Thyroid gland (tissue), 4 donors: ENCODE results near the gene MAPKAPK5. TPM values are rescaled to one million over a fixed set of nuclear protein-coding genes. Genes with fewer than 3 reads are reported as not detected.
"Not testable (repeated sequence)": the region's sequence is repeated elsewhere in the genome, so short reads cannot be mapped to it uniquely, and the experiment has no call there.

ENCODE experiments used
- DNase-seq, 2 donors: peaks; one replicate each; pipeline ENCODE4 v3.0.0-alpha.2; 2019
- H3K27ac ChIP-seq, 3 donors: fragments of 200-600 bp; sonication (generic); 1 replicate in 2 of 3; 2 replicates in 1 of 3; pipeline ENCODE4 v1.5.1; 2016 to 2019; ENCODE audit warnings: mild to moderate bottlenecking in 1 of 3, moderate library complexity in 1 of 3
- H3K27me3 ChIP-seq: fragments of 200-600 bp; sonication (generic); one replicate; pipeline ENCODE4 v1.5.1; 2019
- H3K36me3 ChIP-seq, 2 donors: fragments of 200-600 bp; sonication (generic); one replicate each; pipeline ENCODE4 v1.5.1; 2016 to 2019
- H3K4me1 ChIP-seq, 2 donors: fragments of 200-600 bp; sonication (generic); one replicate each; pipeline ENCODE4 v1.5.1; 2017 to 2019
- H3K4me3 ChIP-seq, 3 donors: fragments of 200-600 bp; sonication (generic); replicated peaks in 1 of 3; 1 replicate in 2 of 3; 2 replicates in 1 of 3; pipeline ENCODE4 v1.5.1; 2016; ENCODE audit warnings: mild to moderate bottlenecking in 1 of 3
- H3K9me3 ChIP-seq: fragments of 200-600 bp; sonication (generic); one replicate; pipeline ENCODE4 v1.5.1; 2017
- POLR2A ChIP-seq, 2 donors: fragments of 450-650 bp; IDR thresholded peaks; one replicate each; pipeline ENCODE4 v1.6.1; 2017; ENCODE audit warnings: antibody characterized with exemption in 2 of 2, mild to moderate bottlenecking in 2 of 2, moderate library complexity in 1 of 2
- WGBS, 2 donors: methylation state at CpG; one replicate each; pipeline ENCODE4 v1.1.5; 2017; 5-methylcytosine and 5-hydroxymethylcytosine counted together
- intact Hi-C: fragments of 100-400 bp; cut with DNase I; formaldehyde crosslinking; loops from one replicate; pipeline ENCODE4 v1.15.1; 2023
- total RNA-seq, 4 donors: library from RNA; depleted of rRNA; stranded (reverse); fragments of >200 nt; gene quantifications; one replicate each; pipeline ENCODE4 v1.2.3, GENCODE V29; 2016
- TF ChIP-seq, protein P1 (sequence below), 6 experiments: fragments of 200-600 bp in 3 of 6; fragments of 450-650 bp in 3 of 6; sonication (generic) in 3 of 6; IDR thresholded peaks; one replicate each; pipeline ENCODE4 v1.5.1; 2016 to 2019; ENCODE audit warnings: antibody characterized with exemption in 6 of 6, mild to moderate bottlenecking in 2 of 6, inconsistent platforms in 1 of 6, moderate library complexity in 1 of 6

The MAPKAPK5 gene
- total RNA-seq, 4 donors from 2014 or later = 54.3 to 81.6 (median 60.0) TPM

GRCh38 chr12:111803851-111804250, 38.2 kb upstream of the MAPKAPK5 start:
- TF ChIP-seq, protein P1, sequence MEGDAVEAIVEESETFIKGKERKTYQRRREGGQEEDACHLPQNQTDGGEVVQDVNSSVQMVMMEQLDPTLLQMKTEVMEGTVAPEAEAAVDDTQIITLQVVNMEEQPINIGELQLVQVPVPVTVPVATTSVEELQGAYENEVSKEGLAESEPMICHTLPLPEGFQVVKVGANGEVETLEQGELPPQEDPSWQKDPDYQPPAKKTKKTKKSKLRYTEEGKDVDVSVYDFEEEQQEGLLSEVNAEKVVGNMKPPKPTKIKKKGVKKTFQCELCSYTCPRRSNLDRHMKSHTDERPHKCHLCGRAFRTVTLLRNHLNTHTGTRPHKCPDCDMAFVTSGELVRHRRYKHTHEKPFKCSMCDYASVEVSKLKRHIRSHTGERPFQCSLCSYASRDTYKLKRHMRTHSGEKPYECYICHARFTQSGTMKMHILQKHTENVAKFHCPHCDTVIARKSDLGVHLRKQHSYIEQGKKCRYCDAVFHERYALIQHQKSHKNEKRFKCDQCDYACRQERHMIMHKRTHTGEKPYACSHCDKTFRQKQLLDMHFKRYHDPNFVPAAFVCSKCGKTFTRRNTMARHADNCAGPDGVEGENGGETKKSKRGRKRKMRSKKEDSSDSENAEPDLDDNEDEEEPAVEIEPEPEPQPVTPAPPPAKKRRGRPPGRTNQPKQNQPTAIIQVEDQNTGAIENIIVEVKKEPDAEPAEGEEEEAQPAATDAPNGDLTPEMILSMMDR (IDR thresholded peaks at IDR 0.05) = no peak
- TF ChIP-seq POLR2A (IDR thresholded peaks at IDR 0.05) = no peak
- no peak for DNase-seq
- Histone ChIP-seq H3K9me3 (no peaks in the 10 kb centered on the region), H3K27ac (no peak overlapping the region), H3K36me3 (peaks cover 37 to 39% of the 10 kb centered on the region in 2 donors), H3K4me3 (no peak overlapping the region), H3K4me1 (no peaks in the 10 kb centered on the region), H3K27me3 (no peaks in the 10 kb centered on the region)
- intact Hi-C loops = no loop called here
- 96 to 100% methylated on average over 8 of the region's 8 CpGs for WGBS, 2 donors

DNA sequence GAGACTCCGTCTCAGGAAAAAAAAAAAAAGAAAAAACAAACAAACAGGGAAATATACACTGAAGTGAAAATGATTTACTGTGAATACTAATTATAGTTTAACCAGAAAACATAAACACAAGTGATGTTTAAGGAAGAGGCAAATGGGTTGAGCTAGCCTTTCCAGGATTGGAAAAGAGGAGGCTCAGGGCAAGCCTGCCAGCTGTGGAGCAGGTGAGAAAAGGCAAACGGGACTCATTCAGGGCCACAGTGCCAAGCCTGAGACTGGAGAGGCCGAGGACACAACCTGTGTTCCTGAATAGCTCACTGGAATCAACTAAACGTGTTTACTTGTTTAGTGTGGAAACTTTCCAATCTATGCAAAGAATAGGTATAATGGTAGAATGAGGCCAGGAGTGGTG, 35.7 kb upstream of the MAPKAPK5 start:
- Histone ChIP-seq H3K4me1 (no peaks in the 10 kb centered on the region), H3K4me3 (no peak overlapping the region), H3K36me3 (peaks cover 27 to 33% of the 10 kb centered on the region in 2 donors), H3K27ac (no peak overlapping the region), H3K27me3 (no peaks in the 10 kb centered on the region), H3K9me3 (no peaks in the 10 kb centered on the region)
- 84 to 87% methylated on average over 4 of the region's 4 CpGs for WGBS, 2 donors
- DNase-seq = no peak
- no peak for TF ChIP-seq POLR2A (IDR thresholded peaks at IDR 0.05)
- TF ChIP-seq, protein P1 (IDR thresholded peaks at IDR 0.05) = no peak
- intact Hi-C loops = no loop called here

GRCh38 chr12:111807232-111807631, 34.8 kb upstream of the MAPKAPK5 start:
- no peak for DNase-seq
- H3K4me1 ChIP-seq = no peaks in the 10 kb centered on the region
- peaks cover 26 to 33% of the 10 kb centered on the region in 2 donors for H3K36me3 ChIP-seq
- H3K4me3 ChIP-seq = no peak overlapping the region
- intact Hi-C loops = no loop called here
- TF ChIP-seq, protein P1 (IDR thresholded peaks at IDR 0.05) = no peak
- no peak for TF ChIP-seq POLR2A (IDR thresholded peaks at IDR 0.05)
- no peaks in the 10 kb centered on the region for H3K9me3 ChIP-seq
- WGBS, 2 donors = 88 to 94% methylated on average over 7 of the region's 7 CpGs
- H3K27ac ChIP-seq = no peak overlapping the region
- H3K27me3 ChIP-seq = no peaks in the 10 kb centered on the region

GRCh38 chr12:111812881-111813741, 28.9 kb upstream of the MAPKAPK5 start:
- WGBS, 2 donors = 17 to 25% methylated on average over 13 of the region's 13 CpGs
- DNase-seq = peak; percentile 80 to 82
- no peak overlapping the region for H3K4me3 ChIP-seq
- H3K4me1 ChIP-seq = peaks cover 10% of the 10 kb centered on the region in 2 donors
- no peak overlapping the region for H3K27ac ChIP-seq
- TF ChIP-seq POLR2A (IDR thresholded peaks at IDR 0.05) = no peak
- TF ChIP-seq, protein P1 (IDR thresholded peaks at IDR 0.05) = peak; percentile 31 to 91 (median 84)
- peaks cover 16 to 22% of the 10 kb centered on the region in 2 donors for H3K36me3 ChIP-seq
- H3K27me3 ChIP-seq = no peaks in the 10 kb centered on the region
- no peaks in the 10 kb centered on the region for H3K9me3 ChIP-seq
- intact Hi-C loops = loop anchor here (2.0 to 10.0 kb wide), 2 partner anchors 60 to 128 kb away; partner anchors contain the start of genes ACAD10 and BRAP

- Histone ChIP-seq H3K4me1 (peaks cover 10% of the 10 kb centered on the region in 2 donors), H3K9me3 (no peaks in the 10 kb centered on the region), H3K27me3 (no peaks in the 10 kb centered on the region), H3K36me3 (no peaks in the 10 kb centered on the region), H3K4me3 (no peak overlapping the region), H3K27ac (peak overlapping the region in 1 of 3 donors; percentile 31)
- intact Hi-C loops = loop anchor here (10.0 kb wide), 1 partner anchor 131 kb away; the partner anchor contains the start of genes ACAD10 and BRAP
- TF ChIP-seq POLR2A (IDR thresholded peaks at IDR 0.05) = no peak
- TF ChIP-seq, protein P1 (IDR thresholded peaks at IDR 0.05) = no peak
- no peak for DNase-seq
- WGBS, 2 donors = 84 to 85% methylated on average over 6 of the region's 6 CpGs
These were observed 25.9 kb upstream of the MAPKAPK5 start for GRCh38 chr12:111816065-111816615.

DNA sequence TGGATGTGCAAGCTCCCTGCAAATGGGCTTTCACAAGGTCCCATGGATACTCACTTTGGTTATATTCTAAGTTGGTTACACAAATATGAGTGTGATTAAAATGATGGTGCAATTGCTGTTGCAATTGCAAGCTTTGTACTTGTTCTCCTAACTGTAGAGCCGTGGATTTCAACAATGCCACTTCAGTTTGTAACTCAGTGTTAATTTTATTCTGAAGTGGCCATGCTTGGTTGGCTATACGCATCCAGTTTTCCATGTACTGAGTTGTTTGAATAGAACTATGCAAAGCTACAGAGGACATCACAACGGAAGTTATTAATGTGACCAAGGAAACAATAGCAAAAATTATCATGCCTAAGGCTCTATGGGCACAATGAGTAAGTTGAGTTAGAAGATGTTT, 25.1 kb upstream of the MAPKAPK5 start:
- H3K27me3 ChIP-seq, H3K36me3 ChIP-seq, H3K9me3 ChIP-seq, H3K4me3 ChIP-seq: not testable (repeated sequence)
- intact Hi-C loops = loop anchor here (10.0 kb wide), 1 partner anchor 132 kb away; the partner anchor contains the start of genes ACAD10 and BRAP
- WGBS, 2 donors = 26 to 31% methylated on average over 3 of the region's 3 CpGs
- Histone ChIP-seq H3K4me1 (peaks cover 10% of the 10 kb centered on the region in 2 donors), H3K27ac (peak overlapping the region in 1 of 3 donors; percentile 31)
- DNase-seq = peak; percentile 15 to 21
